K562 (cell line): ENCODE measurements around the gene MEX3D. TPM values are rescaled to one million over a fixed set of nuclear protein-coding genes. Genes with fewer than 3 reads are reported as not detected.

Source experiments
- KAT8 ChIP-seq: fragments of 450-650 bp; IDR thresholded peaks from 2 replicates; pipeline ENCODE4 v1.6.1; 2016; ENCODE audit warnings: low read depth, mild to moderate bottlenecking
- STAT5A ChIP-seq: IDR thresholded peaks from 2 replicates; pipeline ENCODE4 v1.6.1; 2012; ENCODE audit warnings: low read length, inconsistent platforms, borderline replicate concordance
- TEAD4 ChIP-seq, 2 experiments: sonication (generic) in 1 of 2; formaldehyde crosslinking in 1 of 2; IDR thresholded peaks; 2 replicates each; pipeline versions ENCODE4 v1.6.1 to v1.8.0; 2012 to 2022; ENCODE audit warnings: borderline replicate concordance in 1 of 2, inconsistent platforms in 1 of 2, low read length in 1 of 2, mild to moderate bottlenecking in 1 of 2, missing genetic modification reagents in 1 of 2
- ZFP91 ChIP-seq: sonication (generic); formaldehyde crosslinking; IDR thresholded peaks from 2 replicates; pipeline ENCODE4 v1.8.0; 2022; ENCODE audit warnings: mild to moderate bottlenecking, missing genetic modification reagents
- ZNF316 ChIP-seq: fragments of 450-650 bp; IDR thresholded peaks from 2 replicates; pipeline ENCODE4 v1.6.1; 2016
- ZNF324 ChIP-seq: fragments of 250-450 bp; sonication (Bioruptor Pico); IDR thresholded peaks from 2 replicates; pipeline ENCODE4 v1.4.0; 2020; ENCODE audit warnings: mild to moderate bottlenecking
- ZNF639 ChIP-seq, 2 experiments: fragments of 200-800 bp in 1 of 2; sonication (Bioruptor generic) in 1 of 2; sonication (generic) in 1 of 2; formaldehyde crosslinking in 1 of 2; IDR thresholded peaks in 1 of 2; conservative IDR thresholded peaks in 1 of 2; 2 replicates each; pipeline versions ENCODE4 v1.5.0 to v1.6.1; 2016 to 2020; ENCODE audit warnings: missing compliant biosample characterization in 1 of 2, missing genetic modification characterization in 1 of 2, missing genetic modification reagents in 1 of 2
- polyA plus RNA-seq, 8 experiments: library from polyadenylated mRNA; depleted of rRNA in 4 of 8; stranded (reverse) in 5 of 8; unstranded in 3 of 8; fragments of >200 nt; fragmentation: Nextera tagmentation in 2 of 8; fragmentation: Illumina TruSeq in 1 of 8; extraction: Ambion mirVana in 2 of 8; extraction: Trizol in 1 of 8; gene quantifications; 2 replicates each; pipeline versions ENCODE4 v1.2.1 to v1.2.3, GENCODE V29; 2011 to 2014; ENCODE audit warnings: inconsistent platforms in 1 of 8, missing spikeins in 1 of 8
- total RNA-seq, 7 experiments: library from RNA; depleted of rRNA in 6 of 7; stranded (reverse); fragments of >200 nt in 6 of 7; fragmentation: Illumina TruSeq in 2 of 7; extraction: Trizol in 2 of 7; gene quantifications; 2 replicates each; pipeline versions ENCODE4 v1.2.1 to v1.2.3, GENCODE V29; 2011 to 2021; ENCODE audit warnings: low replicate concordance in 1 of 7
- TF ChIP-seq, protein P1 (sequence below), 2 experiments: fragments of 450-650 bp; formaldehyde crosslinking in 1 of 2; IDR thresholded peaks; 2 replicates each; pipeline versions ENCODE4 v1.4.0 to v1.6.1; 2014 to 2020; ENCODE audit warnings: mild to moderate bottlenecking in 2 of 2, borderline replicate concordance in 1 of 2, low read depth in 1 of 2
- TF ChIP-seq, protein P2 (sequence below), 2 experiments: fragments of 450-650 bp; conservative IDR thresholded peaks; 2 replicates each; pipeline ENCODE4 v1.6.1; 2017; ENCODE audit warnings: mild to moderate bottlenecking in 2 of 2, moderate library complexity in 2 of 2
- TF ChIP-seq, protein P3 (sequence below): sonication (generic); formaldehyde crosslinking; IDR thresholded peaks from 2 replicates; pipeline ENCODE4 v1.8.1; 2023; ENCODE audit warnings: mild to moderate bottlenecking, missing genetic modification reagents

Gene MEX3D
- total and polyA plus RNA-seq, 9 of the 15 experiments (the other 6 are each of a cell fraction or from before 2014, with no cell fraction given), result 1.7 to 39.3 (median 5.7) TPM

GRCh38 chr19:1601613-1602064 is 33.5 kb upstream of the MEX3D start (continued):
- TF ChIP-seq, protein P1, sequence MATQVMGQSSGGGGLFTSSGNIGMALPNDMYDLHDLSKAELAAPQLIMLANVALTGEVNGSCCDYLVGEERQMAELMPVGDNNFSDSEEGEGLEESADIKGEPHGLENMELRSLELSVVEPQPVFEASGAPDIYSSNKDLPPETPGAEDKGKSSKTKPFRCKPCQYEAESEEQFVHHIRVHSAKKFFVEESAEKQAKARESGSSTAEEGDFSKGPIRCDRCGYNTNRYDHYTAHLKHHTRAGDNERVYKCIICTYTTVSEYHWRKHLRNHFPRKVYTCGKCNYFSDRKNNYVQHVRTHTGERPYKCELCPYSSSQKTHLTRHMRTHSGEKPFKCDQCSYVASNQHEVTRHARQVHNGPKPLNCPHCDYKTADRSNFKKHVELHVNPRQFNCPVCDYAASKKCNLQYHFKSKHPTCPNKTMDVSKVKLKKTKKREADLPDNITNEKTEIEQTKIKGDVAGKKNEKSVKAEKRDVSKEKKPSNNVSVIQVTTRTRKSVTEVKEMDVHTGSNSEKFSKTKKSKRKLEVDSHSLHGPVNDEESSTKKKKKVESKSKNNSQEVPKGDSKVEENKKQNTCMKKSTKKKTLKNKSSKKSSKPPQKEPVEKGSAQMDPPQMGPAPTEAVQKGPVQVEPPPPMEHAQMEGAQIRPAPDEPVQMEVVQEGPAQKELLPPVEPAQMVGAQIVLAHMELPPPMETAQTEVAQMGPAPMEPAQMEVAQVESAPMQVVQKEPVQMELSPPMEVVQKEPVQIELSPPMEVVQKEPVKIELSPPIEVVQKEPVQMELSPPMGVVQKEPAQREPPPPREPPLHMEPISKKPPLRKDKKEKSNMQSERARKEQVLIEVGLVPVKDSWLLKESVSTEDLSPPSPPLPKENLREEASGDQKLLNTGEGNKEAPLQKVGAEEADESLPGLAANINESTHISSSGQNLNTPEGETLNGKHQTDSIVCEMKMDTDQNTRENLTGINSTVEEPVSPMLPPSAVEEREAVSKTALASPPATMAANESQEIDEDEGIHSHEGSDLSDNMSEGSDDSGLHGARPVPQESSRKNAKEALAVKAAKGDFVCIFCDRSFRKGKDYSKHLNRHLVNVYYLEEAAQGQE (IDR thresholded peaks at IDR 0.05; ENCODE audit: borderline replicate concordance), result peak; percentile 19; the same call in 1 of the 2 replicates
- TF ChIP-seq, protein P1 (CRISPR knock-in tag; IDR thresholded peaks at IDR 0.05; ENCODE audit: low read depth), result no peak
- TF ChIP-seq ZNF324 (CRISPR knock-in tag) (no peak), ZNF639 (CRISPR knock-in tag; conservative IDR thresholded peaks at IDR 0.05 in 1 of 2, IDR thresholded peaks at IDR 0.05 in 1 of 2) (0 out of 4 replicates have a peak, but pooled peaks of 1 of the 2 experiments have one; percentile 31), ZNF316 (peak; percentile 52), ZFP91 (CRISPR knock-in tag) (no peak), STAT5A (peak; percentile 41; the same call in 1 of the 2 replicates), KAT8 (no peak), TEAD4 (IDR thresholded peaks at IDR 0.05; ENCODE audit: low read length) (peak; percentile 55), TEAD4 (CRISPR knock-in tag; IDR thresholded peaks at IDR 0.05; ENCODE audit: borderline replicate concordance) (no peak)
- TF ChIP-seq, protein P2, sequence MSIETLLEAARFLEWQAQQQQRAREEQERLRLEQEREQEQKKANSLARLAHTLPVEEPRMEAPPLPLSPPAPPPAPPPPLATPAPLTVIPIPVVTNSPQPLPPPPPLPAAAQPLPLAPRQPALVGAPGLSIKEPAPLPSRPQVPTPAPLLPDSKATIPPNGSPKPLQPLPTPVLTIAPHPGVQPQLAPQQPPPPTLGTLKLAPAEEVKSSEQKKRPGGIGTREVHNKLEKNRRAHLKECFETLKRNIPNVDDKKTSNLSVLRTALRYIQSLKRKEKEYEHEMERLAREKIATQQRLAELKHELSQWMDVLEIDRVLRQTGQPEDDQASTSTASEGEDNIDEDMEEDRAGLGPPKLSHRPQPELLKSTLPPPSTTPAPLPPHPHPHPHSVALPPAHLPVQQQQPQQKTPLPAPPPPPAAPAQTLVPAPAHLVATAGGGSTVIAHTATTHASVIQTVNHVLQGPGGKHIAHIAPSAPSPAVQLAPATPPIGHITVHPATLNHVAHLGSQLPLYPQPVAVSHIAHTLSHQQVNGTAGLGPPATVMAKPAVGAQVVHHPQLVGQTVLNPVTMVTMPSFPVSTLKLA (conservative IDR thresholded peaks at IDR 0.05), result 0 out of 4 replicates have a peak, but pooled peaks of 1 of the 2 experiments have one; percentile 27
- TF ChIP-seq, protein P3, sequence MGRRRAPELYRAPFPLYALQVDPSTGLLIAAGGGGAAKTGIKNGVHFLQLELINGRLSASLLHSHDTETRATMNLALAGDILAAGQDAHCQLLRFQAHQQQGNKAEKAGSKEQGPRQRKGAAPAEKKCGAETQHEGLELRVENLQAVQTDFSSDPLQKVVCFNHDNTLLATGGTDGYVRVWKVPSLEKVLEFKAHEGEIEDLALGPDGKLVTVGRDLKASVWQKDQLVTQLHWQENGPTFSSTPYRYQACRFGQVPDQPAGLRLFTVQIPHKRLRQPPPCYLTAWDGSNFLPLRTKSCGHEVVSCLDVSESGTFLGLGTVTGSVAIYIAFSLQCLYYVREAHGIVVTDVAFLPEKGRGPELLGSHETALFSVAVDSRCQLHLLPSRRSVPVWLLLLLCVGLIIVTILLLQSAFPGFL (CRISPR knock-in tag), result no peak
